Renal cortex interstitium (tissue), 11 donors: Measurements from ENCODE around the gene TIMM44. TPM values are rescaled to one million over a fixed set of nuclear protein-coding genes. Genes with fewer than 3 reads are reported as not detected.
A peak's percentile ranks its signal among the peaks of the same experiment; 100 is the strongest.
"Not testable (repeated sequence)": the region's sequence is repeated elsewhere in the genome, so short reads cannot be mapped to it uniquely, and the experiment has no call there.

Source experiments
- DNase-seq, 11 donors: peaks; one replicate each; pipeline ENCODE4 v3.0.0-alpha.2; 2013; ENCODE audit warnings: low read depth in 9 of 11, low spot score in 4 of 11; ENCODE audit errors: extremely low read depth in 1 of 11
- polyA plus RNA-seq, 3 donors: library from polyadenylated mRNA; unstranded; fragments of 120-200 nt; gene quantifications; one replicate each; pipeline ENCODE4 v1.2.1, GENCODE V29; 2013; ENCODE audit not compliant: insufficient read length in 3 of 3

The TIMM44 gene
- polyA plus RNA-seq, 3 donors: 39.4 to 59.3 (median 59.1) TPM

- no peak for DNase-seq
Measured at GRCh38 chr19:7931221-7932061, 12.0 kb downstream of the TIMM44 start.

- DNase-seq: no peak
Measured at GRCh38 chr19:7930765-7931164, 12.7 kb downstream of the TIMM44 start.

- DNase-seq: not testable (repeated sequence)
Measured at GRCh38 chr19:7930030-7930429, 13.4 kb downstream of the TIMM44 start.

GRCh38 chr19:7928741-7929701, 14.4 kb downstream of the TIMM44 start:
- DNase-seq: no peak

GRCh38 chr19:7928334-7928706, 15.1 kb downstream of the TIMM44 start:
- no peak for DNase-seq

GRCh38 chr19:7927605-7928333, 15.7 kb downstream of the TIMM44 start:
- DNase-seq: no peak

- no peak for DNase-seq
Measured at GRCh38 chr19:7926727-7927604, 16.5 kb downstream of the TIMM44 start.

- DNase-seq: peak in 1 of 11 donors; percentile 64
Measured at GRCh38 chr19:7926021-7926726, 17.3 kb downstream of the TIMM44 start, which contains the start of gene CTXN1. Gene CTXN1 (minus strand): TSS chr19:7926135. CDS start chr19:7925538, 597 bp downstream.

GRCh38 chr19:7925171-7925851, 18.2 kb downstream of the TIMM44 start:
- peak in 6 of 11 donors; percentile 73 to 85 (median 81) for DNase-seq

- DNase-seq: no peak
Measured at GRCh38 chr19:7924651-7925170, 18.8 kb downstream of the TIMM44 start.

- no peak for DNase-seq
Measured at GRCh38 chr19:7924241-7924640, 19.2 kb downstream of the TIMM44 start.

- no peak for DNase-seq
Measured at GRCh38 chr19:7923295-7924191, 19.9 kb downstream of the TIMM44 start.

- no peak for DNase-seq
Measured at GRCh38 chr19:7922836-7923195, 20.6 kb downstream of the TIMM44 start.

GRCh38 chr19:7921967-7922835, 21.3 kb downstream of the TIMM44 start:
- no peak for DNase-seq
